ENCODE results near the gene LZTS3. TPM values are rescaled to one million over a fixed set of nuclear protein-coding genes. Genes with fewer than 3 reads are reported as not detected.

Gene LZTS3
- total and polyA plus RNA-seq, 10 donors: 0.64 to 5.5 (median 1.8) TPM

DNA sequence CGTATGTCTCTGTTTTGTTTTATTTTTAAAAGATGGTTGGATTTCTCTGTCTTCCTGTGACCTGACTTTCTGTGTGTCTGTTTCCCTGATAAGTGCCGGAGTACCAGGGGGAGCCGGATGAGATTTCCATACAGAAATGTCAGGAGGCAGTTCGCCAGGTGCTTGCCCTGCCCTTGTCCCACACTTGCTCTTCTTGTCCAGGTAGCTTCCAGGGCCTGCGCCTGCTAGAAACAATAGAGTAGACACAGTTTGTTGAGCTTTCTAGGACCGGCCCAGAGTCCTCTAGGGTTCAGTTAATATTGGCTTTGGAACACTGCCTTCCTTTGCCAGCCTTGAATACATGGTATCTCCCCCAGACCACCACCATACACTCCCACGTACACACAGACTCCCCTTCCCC, 39.9 kb upstream of the LZTS3 start:
- H3K27ac ChIP-seq: no peak overlapping the region
- no peak for DNase-seq
- WGBS, 5 donors: 88 to 99% (median 96%) methylated on average over 7 of the region's 7 CpGs
- intact Hi-C loops (cut with DNase I; ENCODE audit: low total_unique reads): loop anchor here (10.0 kb wide), 1 partner anchor 102 kb away; no protein-coding TSS in a partner anchor
- no peak overlapping the region for H3K4me3 ChIP-seq
- H3K27me3 ChIP-seq (replicated peaks in 1 of 7): no peaks in the 10 kb centered on the region
- H3K4me1 ChIP-seq: peaks cover 12 to 34% (median 22%) of the 10 kb centered on the region in 6 donors
- peaks cover 0 to 51% (median 29%) of the 10 kb centered on the region in 6 donors for H3K36me3 ChIP-seq
- H3K9me3 ChIP-seq: no peaks in the 10 kb centered on the region
- no peak for TF ChIP-seq POLR2AphosphoS5 (IDR thresholded peaks at IDR 0.05)
- no peak for TF ChIP-seq POLR2A (IDR thresholded peaks at IDR 0.05)
- no peak for TF ChIP-seq CTCF (IDR thresholded peaks at IDR 0.05 in 8 of 11, conservative IDR thresholded peaks at IDR 0.05 in 3 of 11)

- Histone ChIP-seq H3K27me3 (replicated peaks in 1 of 7) (no peaks in the 10 kb centered on the region), H3K9me3 (no peaks in the 10 kb centered on the region), H3K4me3 (peak overlapping the region; percentile 76 to 97 (median 84)), H3K4me1 (peaks cover 12 to 34% (median 20%) of the 10 kb centered on the region in 6 donors), H3K27ac (peak overlapping the region in 1 of 8 donors; percentile 94), H3K36me3 (peaks cover 0 to 25% (median 20%) of the 10 kb centered on the region in 6 donors)
- WGBS, 5 donors: 75 to 86% (median 80%) methylated on average over 2 of the region's 2 CpGs
- TF ChIP-seq POLR2A (IDR thresholded peaks at IDR 0.05): no peak
- TF ChIP-seq POLR2AphosphoS5 (IDR thresholded peaks at IDR 0.05): no peak
- no peak for TF ChIP-seq CTCF (IDR thresholded peaks at IDR 0.05 in 8 of 11, conservative IDR thresholded peaks at IDR 0.05 in 3 of 11)
- DNase-seq: no peak
- intact Hi-C loops (cut with DNase I; ENCODE audit: low total_unique reads): loop anchor here (10.0 kb wide), 1 partner anchor 104 kb away; no protein-coding TSS in a partner anchor
Measured at GRCh38 chr20:3210346-3210745, 37.0 kb upstream of the LZTS3 start.

GRCh38 chr20:3209946-3210317, 36.6 kb upstream of the LZTS3 start:
- H3K27ac ChIP-seq: peak overlapping the region; percentile 85 to 94 (median 90)
- no peaks in the 10 kb centered on the region for H3K27me3 ChIP-seq (replicated peaks in 1 of 7)
- WGBS, 5 donors: 0 to 4% (median 2%) methylated on average over 10 of the region's 10 CpGs
- peaks cover 12 to 34% (median 21%) of the 10 kb centered on the region in 6 donors for H3K4me1 ChIP-seq
- peak overlapping the region; percentile 76 to 97 (median 84) for H3K4me3 ChIP-seq
- TF ChIP-seq POLR2A (IDR thresholded peaks at IDR 0.05): no peak
- TF ChIP-seq CTCF (IDR thresholded peaks at IDR 0.05 in 8 of 11, conservative IDR thresholded peaks at IDR 0.05 in 3 of 11): no peak
- TF ChIP-seq POLR2AphosphoS5 (IDR thresholded peaks at IDR 0.05): no peak
- H3K36me3 ChIP-seq: peaks cover 0 to 21% (median 16%) of the 10 kb centered on the region in 6 donors
- no peak for DNase-seq
- no peaks in the 10 kb centered on the region for H3K9me3 ChIP-seq
- intact Hi-C loops (cut with DNase I; ENCODE audit: low total_unique reads): loop anchor here (10.0 kb wide), 1 partner anchor 105 kb away; no protein-coding TSS in a partner anchor

DNA sequence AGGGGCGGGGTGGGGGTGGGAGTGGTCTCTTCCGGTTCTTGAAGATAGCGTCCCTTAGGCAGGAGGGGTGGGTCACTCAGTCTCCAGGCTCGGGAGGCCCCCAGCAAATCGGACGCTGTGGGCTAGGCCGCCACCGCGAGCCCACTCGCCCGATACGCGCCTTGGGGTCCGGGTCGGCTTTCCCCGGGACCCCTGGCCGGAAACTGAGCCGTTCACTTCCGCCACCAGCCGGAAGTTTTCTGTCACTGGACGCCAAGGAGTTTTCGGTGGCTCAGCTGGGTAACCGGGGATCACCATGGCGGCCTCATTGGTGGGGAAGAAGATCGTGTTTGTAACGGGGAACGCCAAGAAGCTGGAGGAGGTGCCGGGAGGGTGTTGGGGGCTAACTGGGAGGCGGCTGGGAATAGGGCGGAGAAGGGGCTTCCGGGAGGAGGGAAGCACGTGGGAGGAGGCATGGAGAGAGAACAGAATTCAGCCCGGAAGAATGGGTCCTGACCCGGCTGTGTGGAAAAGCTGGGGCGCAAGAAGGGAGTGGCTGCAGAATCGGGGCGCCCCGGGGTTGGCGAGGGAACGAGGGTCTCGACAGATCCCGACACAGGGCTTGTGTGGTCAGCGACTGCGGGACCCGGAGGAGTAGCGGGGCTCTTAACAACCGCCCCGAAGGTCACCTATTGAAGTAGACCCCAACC, 36.1 kb upstream of the LZTS3 start, which contains the start of gene ITPA:
Gene ITPA (plus strand): TSS at position 242 of the 689 bp plus-strand sequence. CDS start 54 bp downstream, at position 296.
- DNase-seq: peak; percentile 89
- H3K27me3 ChIP-seq (replicated peaks in 1 of 7): no peaks in the 10 kb centered on the region
- 0 to 1% (median 0%) methylated on average over 38 to 48 of the region's 48 CpGs for WGBS, 5 donors
- intact Hi-C loops (cut with DNase I; ENCODE audit: low total_unique reads): no loop called here
- H3K27ac ChIP-seq: peak within 1 kb of the TSS; percentile 85 to 94 (median 90)
- H3K36me3 ChIP-seq: peaks cover 0 to 16% (median 12%) of the 10 kb centered on the region in 6 donors
- TF ChIP-seq POLR2A (IDR thresholded peaks at IDR 0.05) (no peak), POLR2AphosphoS5 (IDR thresholded peaks at IDR 0.05) (peak; percentile 66 to 79 (median 70))
- H3K9me3 ChIP-seq: no peaks in the 10 kb centered on the region
- H3K4me1 ChIP-seq: peaks cover 15 to 37% (median 26%) of the 10 kb centered on the region in 6 donors
- peak within 1 kb of the TSS; percentile 76 to 97 (median 84) for H3K4me3 ChIP-seq

Measured in spleen (tissue), 11 donors.